Astrocyte of the cerebellum (primary cell): Measurements from ENCODE around the gene C11orf54.
"Not testable (repeated sequence)": the region's sequence is repeated elsewhere in the genome, so short reads cannot be mapped to it uniquely, and the experiment has no call there.

ENCODE experiments used
- DNase-seq: peaks from one replicate; pipeline ENCODE4 v3.0.0-alpha.2; 2011; ENCODE audit warnings: low read depth
- H3K4me3 ChIP-seq: 2 replicates; pipeline ENCODE4 v1.5.1; 2011; ENCODE audit warnings: mild to moderate bottlenecking, low read depth, low read length, moderate library complexity
- in situ Hi-C: cut with HindIII; loops from 2 replicates; pipeline ENCODE4 v1.10.0; 2017; ENCODE audit warnings: low sequenced_read_pairs
- TF ChIP-seq, protein P1 (sequence below): IDR thresholded peaks from 2 replicates; pipeline ENCODE4 v1.5.1; 2012; ENCODE audit warnings: low read length, low read depth, moderate library complexity, mild to moderate bottlenecking; ENCODE audit errors: missing control alignments

Gene C11orf54

DNA sequence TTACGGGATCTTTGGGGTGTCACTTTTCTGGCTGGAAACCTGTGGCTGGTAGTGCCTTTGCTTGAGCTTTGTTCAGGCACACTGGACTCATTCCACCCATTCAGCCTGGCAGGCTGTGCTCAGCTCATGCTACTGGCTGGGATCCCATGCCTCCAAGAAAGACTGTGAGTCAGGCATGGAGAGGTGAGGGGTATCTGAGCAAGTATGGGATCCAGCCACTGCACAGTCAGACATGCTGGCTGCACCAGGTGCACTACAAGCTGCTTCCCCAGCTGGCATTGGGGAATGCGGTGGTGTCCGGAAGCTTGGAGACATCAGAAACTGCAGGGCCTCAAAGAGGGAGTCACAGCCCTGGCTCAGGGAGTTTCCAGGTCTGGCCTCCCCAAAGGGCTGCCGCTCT is 30.7 kb downstream of the C11orf54 start:
- no peak overlapping the region for H3K4me3 ChIP-seq
- in situ Hi-C loops, result no loop called here
- DNase-seq, result no peak
- TF ChIP-seq, protein P1, sequence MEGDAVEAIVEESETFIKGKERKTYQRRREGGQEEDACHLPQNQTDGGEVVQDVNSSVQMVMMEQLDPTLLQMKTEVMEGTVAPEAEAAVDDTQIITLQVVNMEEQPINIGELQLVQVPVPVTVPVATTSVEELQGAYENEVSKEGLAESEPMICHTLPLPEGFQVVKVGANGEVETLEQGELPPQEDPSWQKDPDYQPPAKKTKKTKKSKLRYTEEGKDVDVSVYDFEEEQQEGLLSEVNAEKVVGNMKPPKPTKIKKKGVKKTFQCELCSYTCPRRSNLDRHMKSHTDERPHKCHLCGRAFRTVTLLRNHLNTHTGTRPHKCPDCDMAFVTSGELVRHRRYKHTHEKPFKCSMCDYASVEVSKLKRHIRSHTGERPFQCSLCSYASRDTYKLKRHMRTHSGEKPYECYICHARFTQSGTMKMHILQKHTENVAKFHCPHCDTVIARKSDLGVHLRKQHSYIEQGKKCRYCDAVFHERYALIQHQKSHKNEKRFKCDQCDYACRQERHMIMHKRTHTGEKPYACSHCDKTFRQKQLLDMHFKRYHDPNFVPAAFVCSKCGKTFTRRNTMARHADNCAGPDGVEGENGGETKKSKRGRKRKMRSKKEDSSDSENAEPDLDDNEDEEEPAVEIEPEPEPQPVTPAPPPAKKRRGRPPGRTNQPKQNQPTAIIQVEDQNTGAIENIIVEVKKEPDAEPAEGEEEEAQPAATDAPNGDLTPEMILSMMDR, result no peak

DNA sequence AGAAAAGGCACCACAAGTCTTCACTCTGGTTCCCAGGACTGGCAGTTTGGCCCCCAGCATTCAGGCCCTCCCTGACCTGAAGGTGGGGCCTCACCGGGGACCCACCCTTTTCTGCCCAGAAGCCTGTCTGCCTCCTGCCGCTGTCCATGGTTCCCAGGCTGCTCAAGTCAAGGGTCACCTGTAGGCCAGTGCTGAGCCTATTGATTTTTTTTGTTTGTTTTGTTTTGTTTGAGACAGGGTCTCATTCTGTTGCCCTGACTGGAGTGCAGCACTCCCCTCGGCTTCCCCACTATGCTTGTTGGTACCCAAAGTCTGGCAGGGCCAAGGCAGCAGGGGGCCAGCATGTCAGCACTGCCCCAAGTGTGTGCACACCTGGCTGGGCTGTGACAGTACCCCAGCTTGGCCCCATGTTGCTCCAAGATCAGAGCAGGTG is 31.6 kb downstream of the C11orf54 start:
- no peak overlapping the region for H3K4me3 ChIP-seq
- TF ChIP-seq, protein P1, result no peak
- in situ Hi-C loops, result no loop called here
- no peak for DNase-seq

DNA sequence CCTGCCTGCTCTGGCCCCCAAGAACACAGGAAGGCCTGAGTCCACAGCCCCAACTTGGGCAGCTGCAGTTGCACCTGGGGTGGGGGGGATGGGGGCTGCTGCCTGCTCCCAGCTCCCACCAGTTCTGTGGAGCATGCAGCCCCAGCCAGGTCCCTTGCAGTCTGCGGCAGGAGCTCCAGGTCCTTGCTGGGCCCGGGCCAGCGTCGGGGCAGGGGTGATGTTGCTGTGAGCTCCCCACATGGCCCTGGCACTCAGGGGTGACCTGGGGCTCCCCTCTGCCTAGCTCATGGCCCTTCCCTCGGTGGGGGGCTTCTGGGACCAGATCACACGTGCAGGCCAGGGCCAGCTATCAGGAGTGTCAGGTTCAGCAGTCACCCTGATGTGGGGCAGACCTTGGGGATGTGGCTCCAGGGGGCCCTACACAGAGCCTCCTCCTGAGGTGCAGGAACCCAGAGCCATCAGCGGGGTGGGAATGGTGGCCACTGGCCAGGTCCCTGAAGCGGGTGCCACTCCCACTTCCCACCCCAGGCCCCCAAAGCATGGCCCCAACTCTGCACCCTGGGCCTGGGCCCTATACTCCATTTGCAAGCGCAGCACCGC is 32.2 kb downstream of the C11orf54 start:
- H3K4me3 ChIP-seq, result no peak overlapping the region
- in situ Hi-C loops, result no loop called here
- no peak for DNase-seq
- TF ChIP-seq, protein P1, result no peak

DNA sequence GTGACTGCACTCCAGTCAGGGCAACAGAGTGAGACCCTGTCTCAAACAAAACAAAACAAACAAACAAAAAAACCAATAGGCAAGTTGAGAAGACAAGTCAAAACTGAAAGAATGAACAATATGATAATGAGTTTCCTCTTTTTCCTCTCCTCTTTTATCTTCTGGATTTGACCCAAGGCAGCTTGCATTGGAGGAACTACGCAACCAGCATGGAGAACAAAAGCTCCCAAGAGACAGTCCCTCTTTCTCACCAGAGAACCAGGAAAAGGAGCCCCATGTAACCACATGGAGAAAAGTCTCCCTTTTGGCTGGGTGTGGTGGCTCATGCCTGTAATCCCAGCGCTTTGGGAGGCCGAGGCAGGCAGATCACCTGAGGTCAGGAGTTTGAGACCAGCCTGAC is 33.1 kb downstream of the C11orf54 start:
- DNase-seq, in situ Hi-C loops, H3K4me3 ChIP-seq: not testable (repeated sequence)

DNA sequence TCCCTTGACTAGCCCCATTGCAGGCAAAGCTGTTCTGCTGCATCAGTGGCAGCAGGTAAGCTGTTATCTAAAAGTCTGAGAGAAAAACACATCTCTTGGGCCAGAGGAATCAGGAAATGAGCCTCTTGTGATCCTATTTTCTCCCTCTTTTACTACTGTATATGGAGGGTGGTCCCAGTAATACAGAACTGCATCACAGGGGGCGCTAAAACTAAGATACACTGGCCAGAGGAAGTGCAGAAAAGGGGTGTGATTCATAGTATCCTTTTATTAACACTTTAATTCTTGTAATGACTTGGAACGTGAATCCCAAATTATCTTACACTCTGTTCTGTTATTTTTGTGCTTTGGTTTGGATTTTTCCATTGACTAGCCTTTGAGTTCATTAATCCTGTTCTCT is 33.8 kb downstream of the C11orf54 start:
- H3K4me3 ChIP-seq, result no peak overlapping the region
- in situ Hi-C loops, result no loop called here
- TF ChIP-seq, protein P1, result peak; percentile 30
- no peak for DNase-seq

DNA sequence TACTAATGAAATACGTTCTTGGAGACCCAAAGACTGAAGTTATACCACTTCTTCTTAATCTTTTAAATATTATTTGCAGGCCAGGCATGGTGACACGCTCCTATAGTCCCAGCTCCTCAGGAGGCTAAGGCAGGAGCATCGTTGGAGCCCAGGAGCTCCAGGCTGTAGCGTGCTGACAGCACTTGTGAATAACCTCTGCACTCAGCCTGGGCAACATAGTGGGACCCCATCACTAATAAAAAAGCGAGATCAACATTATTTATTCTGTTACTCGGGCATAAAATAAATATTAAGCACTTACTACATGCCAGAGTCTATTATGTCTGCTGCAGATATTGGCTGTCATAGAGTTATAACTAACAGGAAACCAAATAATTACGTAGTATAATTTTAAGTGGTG is 41.9 kb downstream of the C11orf54 start:
- TF ChIP-seq, protein P1, result no peak
- no peak for DNase-seq
- H3K4me3 ChIP-seq, result peak overlapping the region; percentile 98
- in situ Hi-C loops, result no loop called here

DNA sequence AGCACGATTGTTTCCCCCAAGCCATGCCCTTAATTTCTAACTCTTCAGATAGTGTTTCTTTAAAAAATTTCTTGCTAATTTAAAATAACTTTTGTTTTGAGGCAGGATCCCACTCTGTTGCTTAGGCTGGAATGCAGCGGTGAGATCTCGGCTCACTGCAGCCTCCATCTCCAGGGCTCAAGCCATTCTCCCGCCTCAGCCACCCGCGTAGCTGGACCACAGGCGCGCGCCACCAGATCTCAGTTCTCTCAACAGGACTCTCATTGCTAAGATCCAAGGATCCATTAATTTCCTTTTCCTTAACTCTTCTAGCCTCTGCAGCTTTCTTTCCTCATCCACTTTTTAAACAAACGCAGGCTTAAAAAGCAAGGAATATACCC is 42.3 kb downstream of the C11orf54 start:
- in situ Hi-C loops, result no loop called here
- peak overlapping the region; percentile 98 for H3K4me3 ChIP-seq
- TF ChIP-seq, protein P1, result no peak
- DNase-seq, result no peak
